Right kidney (tissue), 9 donors: Measurements from ENCODE around the gene LRRIQ4.
A peak's percentile ranks its signal among the peaks of the same experiment; 100 is the strongest.

Experiments used
- DNase-seq: peaks from one replicate; pipeline ENCODE4 v3.0.0-alpha.2; 2016
- long read RNA-seq, 8 donors: transcript quantifications; one replicate each; lab custom pipeline, GENCODE V29; 2026

The LRRIQ4 gene
- long read RNA-seq, donor 1, result 0 reads
- long read RNA-seq, donor 2, result 0 reads
- long read RNA-seq, donor 3, result 0 reads
- long read RNA-seq, donor 4, result 0 reads
- long read RNA-seq, donor 5, result 0 reads
- long read RNA-seq, donor 6, result 0 reads
- long read RNA-seq, donor 7, result 0 reads
- long read RNA-seq, donor 8, result 0 reads

- DNase-seq, result peak; percentile 96
Measured at GRCh38 chr3:169812332-169813235, at the start of gene LRRIQ4, which contains the start of gene LRRC34. Gene LRRIQ4 (plus strand): TSS chr3:169812870. CDS start chr3:169821922, 9,052 bp downstream. Gene LRRC34 (minus strand): TSS chr3:169812904. CDS start chr3:169812548, 356 bp downstream.

- peak; percentile 94 for DNase-seq
Measured at GRCh38 chr3:169764312-169764881, 48.3 kb upstream of the LRRIQ4 start.

- DNase-seq, result no peak
Measured at GRCh38 chr3:169764882-169765612, 47.6 kb upstream of the LRRIQ4 start, which contains the start of gene TERC. Gene TERC (minus strand): TSS chr3:169765060.

- peak; percentile 97 for DNase-seq
Measured at GRCh38 chr3:169769287-169770181, 43.1 kb upstream of the LRRIQ4 start, which contains the start of gene ACTRT3. Gene ACTRT3 (minus strand): TSS chr3:169769561. CDS start chr3:169769520, 41 bp downstream.

GRCh38 chr3:169771497-169772304, 41.0 kb upstream of the LRRIQ4 start:
- peak; percentile 85 for DNase-seq

GRCh38 chr3:169772305-169772896, 40.3 kb upstream of the LRRIQ4 start:
- peak; percentile 85 for DNase-seq

- peak; percentile 97 for DNase-seq
Measured at GRCh38 chr3:169772897-169773816, 39.5 kb upstream of the LRRIQ4 start, which contains the start of gene MYNN. Gene MYNN (plus strand): TSS chr3:169773396. CDS start chr3:169774296, 900 bp downstream.

- no peak for DNase-seq
Measured at GRCh38 chr3:169774186-169774585, 38.5 kb upstream of the LRRIQ4 start.

GRCh38 chr3:169777822-169778221, 34.8 kb upstream of the LRRIQ4 start:
- no peak for DNase-seq

- DNase-seq, result no peak
Measured at GRCh38 chr3:169780742-169781141, 31.9 kb upstream of the LRRIQ4 start.

GRCh38 chr3:169781209-169781855, 31.3 kb upstream of the LRRIQ4 start:
- no peak for DNase-seq

- DNase-seq, result no peak
Measured at GRCh38 chr3:169787120-169787519, 25.6 kb upstream of the LRRIQ4 start.

- no peak for DNase-seq
Measured at GRCh38 chr3:169787791-169788190, 24.9 kb upstream of the LRRIQ4 start.

GRCh38 chr3:169790219-169790618, 22.5 kb upstream of the LRRIQ4 start:
- no peak for DNase-seq

- DNase-seq, result no peak
Measured at GRCh38 chr3:169790687-169791429, 21.8 kb upstream of the LRRIQ4 start.

- no peak for DNase-seq
Measured at GRCh38 chr3:169792359-169792758, 20.3 kb upstream of the LRRIQ4 start.

- DNase-seq, result no peak
Measured at GRCh38 chr3:169804681-169805080, 8.0 kb upstream of the LRRIQ4 start.
